Liver (tissue), 9 donors: ENCODE results near the gene ASS1. TPM values are rescaled to one million over a fixed set of nuclear protein-coding genes. Genes with fewer than 3 reads are reported as not detected.

Experiments used
- DNase-seq: peaks from one replicate; pipeline ENCODE4 v3.0.0-alpha.2; 2017; ENCODE audit warnings: low spot score
- H3K27ac ChIP-seq, 2 donors: one replicate each; pipeline ENCODE4 v1.7.0; 2013; ENCODE audit warnings: inconsistent platforms in 2 of 2, low read length in 2 of 2, control low read depth in 1 of 2, low read depth in 1 of 2, mild to moderate bottlenecking in 1 of 2
- H3K27me3 ChIP-seq, 4 donors: one replicate each; pipeline versions ENCODE4 v1.6.1 to v1.7.0; 2013; ENCODE audit warnings: low read length in 3 of 4, inconsistent platforms in 1 of 4, mild to moderate bottlenecking in 1 of 4, moderate library complexity in 1 of 4; ENCODE audit not compliant: control insufficient read depth in 4 of 4, insufficient read depth in 4 of 4
- H3K36me3 ChIP-seq, 4 donors: one replicate each; pipeline versions ENCODE4 v1.6.1 to v1.7.0; 2013; ENCODE audit warnings: low read length in 3 of 4, mild to moderate bottlenecking in 3 of 4, low read depth in 1 of 4, moderate library complexity in 1 of 4; ENCODE audit not compliant: control insufficient read depth in 4 of 4, insufficient read depth in 3 of 4
- H3K4me1 ChIP-seq, 4 donors: one replicate each; pipeline versions ENCODE4 v1.6.1 to v1.7.0; 2013; ENCODE audit warnings: low read length in 3 of 4, mild to moderate bottlenecking in 3 of 4, moderate library complexity in 1 of 4; ENCODE audit not compliant: control insufficient read depth in 4 of 4, insufficient read depth in 4 of 4
- H3K4me3 ChIP-seq, 3 donors: one replicate each; pipeline versions ENCODE4 v1.6.1 to v1.7.0; 2013; ENCODE audit warnings: low read length in 3 of 3, control low read depth in 1 of 3, low read depth in 1 of 3, mild to moderate bottlenecking in 1 of 3
- H3K9ac ChIP-seq, 2 donors: one replicate each; pipeline ENCODE4 v1.7.0; 2013; ENCODE audit warnings: low read length in 2 of 2, mild to moderate bottlenecking in 2 of 2, moderate library complexity in 2 of 2, control low read depth in 1 of 2, low read depth in 1 of 2
- H3K9me3 ChIP-seq, 4 donors: one replicate each; pipeline versions ENCODE4 v1.6.1 to v1.7.0; 2013; ENCODE audit warnings: low read length in 3 of 4; ENCODE audit not compliant: control insufficient read depth in 4 of 4
- ATF3 ChIP-seq: IDR thresholded peaks from 2 replicates; pipeline ENCODE4 v1.6.1; 2016; ENCODE audit warnings: antibody characterized with exemption
- FOXA1 ChIP-seq: IDR thresholded peaks from 2 replicates; pipeline ENCODE4 v1.6.1; 2016; ENCODE audit warnings: antibody characterized with exemption
- GABPA ChIP-seq, 2 donors: IDR thresholded peaks in 1 of 2; conservative IDR thresholded peaks in 1 of 2; 2 replicates each; pipeline ENCODE4 v1.6.1; 2016; ENCODE audit warnings: antibody characterized with exemption in 2 of 2, mild to moderate bottlenecking in 1 of 2, moderate library complexity in 1 of 2
- HNF4A ChIP-seq, 2 donors: conservative IDR thresholded peaks; 2 replicates each; pipeline ENCODE4 v1.6.1; 2016; ENCODE audit warnings: antibody characterized with exemption in 2 of 2, mild to moderate bottlenecking in 2 of 2
- HNF4G ChIP-seq: IDR thresholded peaks from 2 replicates; pipeline ENCODE4 v1.6.1; 2016; ENCODE audit warnings: antibody characterized with exemption
- MAX ChIP-seq: IDR thresholded peaks from 2 replicates; pipeline ENCODE4 v1.6.1; 2016; ENCODE audit warnings: antibody characterized with exemption
- NR2F2 ChIP-seq: IDR thresholded peaks from 2 replicates; pipeline ENCODE4 v1.6.1; 2016; ENCODE audit warnings: antibody characterized with exemption
- REST ChIP-seq: IDR thresholded peaks from 2 replicates; pipeline ENCODE4 v1.6.1; 2016; ENCODE audit warnings: antibody characterized with exemption, mild to moderate bottlenecking
- SP1 ChIP-seq: IDR thresholded peaks from 2 replicates; pipeline ENCODE4 v1.6.1; 2018; ENCODE audit warnings: antibody characterized with exemption, mild to moderate bottlenecking
- TAF1 ChIP-seq: conservative IDR thresholded peaks from 2 replicates; pipeline ENCODE4 v1.6.1; 2016; ENCODE audit warnings: antibody characterized with exemption, mild to moderate bottlenecking
- YY1 ChIP-seq: IDR thresholded peaks from 2 replicates; pipeline ENCODE4 v1.6.1; 2016; ENCODE audit warnings: antibody characterized with exemption, mild to moderate bottlenecking
- ZBTB33 ChIP-seq: IDR thresholded peaks from 2 replicates; pipeline ENCODE4 v1.6.1; 2016; ENCODE audit warnings: antibody characterized with exemption
- WGBS: extraction: QIAGEN DNeasy Blood & Tissue Kit; methylation state at CpG from one replicate; pipeline ENCODE4 v1.1.7; 2013; 5-methylcytosine and 5-hydroxymethylcytosine counted together
- polyA plus RNA-seq, 2 donors: library from polyadenylated mRNA; stranded (reverse) in 1 of 2; unstranded in 1 of 2; fragments of 200-250 nt in 1 of 2; fragments of >200 nt in 1 of 2; fragmentation: Nextera tagmentation in 1 of 2; extraction: Ambion mirVana in 1 of 2; gene quantifications; one replicate each; pipeline versions ENCODE4 v1.2.1 to v1.2.3, GENCODE V29; 2013 to 2015
- total RNA-seq, 2 donors: library from RNA; depleted of rRNA; stranded (reverse); fragments of >200 nt; gene quantifications; one replicate each; pipeline ENCODE4 v1.2.3, GENCODE V29; 2014
- donor health status: healthy.
- donor health status: healthy.
- donor health status: healthy.
- donor health status: healthy.
- donor health status: healthy.

Gene ASS1
- total and polyA plus RNA-seq, 4 donors = 396 to 711 (median 533) TPM

- TF ChIP-seq HNF4A (conservative IDR thresholded peaks at IDR 0.05) = peak in 1 of 2 donors; percentile 8
- TF ChIP-seq SP1 = peak; percentile 4
Observed at GRCh38 chr9:130448035-130448624, 3.4 kb downstream of the ASS1 start (continued).

- Histone ChIP-seq H3K27ac (peak overlapping the region in 1 of 2 donors; percentile 72), H3K4me1 (peaks cover 33 to 84% (median 71%) of the 10 kb centered on the region in 4 donors), H3K9me3 (no peaks in the 10 kb centered on the region), H3K4me3 (no peak overlapping the region), H3K27me3 (no peaks in the 10 kb centered on the region), H3K36me3 (no peaks in the 10 kb centered on the region), H3K9ac (no peak overlapping the region)
- TF ChIP-seq GABPA (IDR thresholded peaks at IDR 0.05 in 1 of 2, conservative IDR thresholded peaks at IDR 0.05 in 1 of 2) (no peak), SP1 (no peak), FOXA1 (no peak), REST (no peak), HNF4G (no peak), MAX (no peak), HNF4A (conservative IDR thresholded peaks at IDR 0.05) (no peak), ZBTB33 (no peak), ATF3 (no peak)
- no peak for DNase-seq
- 71% methylated on average over 10 of the region's 10 CpGs for WGBS
Observed at GRCh38 chr9:130448771-130449603, 4.2 kb downstream of the ASS1 start.

GRCh38 chr9:130450344-130451003, 5.7 kb downstream of the ASS1 start:
- no peak overlapping the region for H3K4me3 ChIP-seq
- WGBS = 25% methylated on average over 15 of the region's 15 CpGs
- TF ChIP-seq FOXA1 (peak; percentile 36), NR2F2 (peak; percentile 76), YY1 (peak; percentile 77), ZBTB33 (peak; percentile 85), REST (peak; percentile 77), TAF1 (no peak), ATF3 (peak; percentile 38), GABPA (IDR thresholded peaks at IDR 0.05 in 1 of 2, conservative IDR thresholded peaks at IDR 0.05 in 1 of 2) (peak in 1 of 2 donors; percentile 51)

More at GRCh38 chr9:130450344-130451003, 5.7 kb downstream of the ASS1 start:
- Histone ChIP-seq H3K9ac (no peak overlapping the region), H3K27ac (peak overlapping the region; percentile 53 to 72), H3K4me1 (peaks cover 32 to 84% (median 67%) of the 10 kb centered on the region in 4 donors), H3K27me3 (no peaks in the 10 kb centered on the region), H3K9me3 (no peaks in the 10 kb centered on the region), H3K36me3 (peaks cover 0 to 11% (median 7%) of the 10 kb centered on the region in 4 donors)
- peak; percentile 63 for DNase-seq
